ENCODE measurements around the gene ATF3.

- TF ChIP-seq CTCF (IDR thresholded peaks at IDR 0.05; ENCODE audit: borderline replicate concordance, extremely low read depth, low read length, poor library complexity, severe bottlenecking) = peak; percentile 81
- no peak for TF ChIP-seq EZH2 (IDR thresholded peaks at IDR 0.05; ENCODE audit: borderline replicate concordance, low read depth, low read length, severe bottlenecking)
These were observed 21.8 kb downstream of the ATF3 start for GRCh38 chr1:212630158-212630900.
